GM19025 (cell line): ENCODE data around the gene SLC25A17.
"Not testable (repeated sequence)": the region's sequence is repeated elsewhere in the genome, so short reads cannot be mapped to it uniquely, and the experiment has no call there.

ENCODE experiments used
- ATAC-seq: cut with Tn5 transposase; IDR thresholded peaks from one replicate; pipeline ENCODE4 v1.9.1; 2021; ENCODE audit warnings: mild to moderate bottlenecking, low read depth, moderate library complexity; ENCODE audit not compliant: unreplicated experiment

SLC25A17 gene

DNA sequence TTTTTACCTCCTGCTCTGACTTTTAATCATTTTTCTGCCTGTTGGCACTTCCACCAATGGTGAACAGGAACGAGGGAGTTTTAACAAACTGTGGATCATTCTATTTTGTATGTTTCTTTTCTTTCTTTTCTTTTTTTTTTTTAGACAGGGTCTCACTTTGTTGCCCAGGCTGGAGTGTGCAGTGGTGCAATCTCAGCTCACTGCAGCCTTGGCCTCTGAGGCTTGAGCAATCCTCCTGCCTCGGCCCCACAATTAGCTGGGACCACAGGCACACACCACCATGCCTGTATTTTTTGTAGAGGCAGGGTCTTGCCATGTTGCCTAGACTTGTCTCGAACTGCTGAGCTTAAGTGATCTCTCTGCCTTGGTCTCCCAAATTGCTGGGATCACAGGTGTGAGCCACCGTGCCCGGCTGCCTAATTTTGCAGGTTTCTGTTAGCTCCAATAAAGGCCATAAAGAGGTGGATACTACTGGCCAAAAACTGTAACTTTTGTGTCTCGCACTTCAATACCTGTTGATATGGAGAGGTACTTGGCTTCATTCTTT, 59.8 kb downstream of the SLC25A17 start:
- ATAC-seq = no peak

DNA sequence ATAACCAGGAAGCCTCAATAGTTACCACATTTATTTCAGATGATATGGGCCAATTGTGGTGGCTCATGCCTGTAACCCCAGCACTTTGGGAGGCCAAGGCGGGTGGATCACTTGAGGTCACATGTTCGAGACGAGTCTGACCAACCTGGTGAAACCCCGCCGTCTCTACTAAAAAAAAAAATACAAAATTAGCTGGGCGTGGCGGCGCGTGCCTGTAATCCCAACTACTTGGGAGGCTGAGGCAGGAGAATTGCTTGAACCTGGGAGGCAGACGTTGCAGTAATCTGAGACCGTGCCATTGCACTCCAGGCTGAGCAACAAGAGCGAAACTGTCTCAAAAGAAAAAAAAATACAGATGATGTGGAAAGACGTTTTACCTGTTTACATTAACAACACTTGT, 60.3 kb downstream of the SLC25A17 start:
- ATAC-seq = not testable (repeated sequence)

DNA sequence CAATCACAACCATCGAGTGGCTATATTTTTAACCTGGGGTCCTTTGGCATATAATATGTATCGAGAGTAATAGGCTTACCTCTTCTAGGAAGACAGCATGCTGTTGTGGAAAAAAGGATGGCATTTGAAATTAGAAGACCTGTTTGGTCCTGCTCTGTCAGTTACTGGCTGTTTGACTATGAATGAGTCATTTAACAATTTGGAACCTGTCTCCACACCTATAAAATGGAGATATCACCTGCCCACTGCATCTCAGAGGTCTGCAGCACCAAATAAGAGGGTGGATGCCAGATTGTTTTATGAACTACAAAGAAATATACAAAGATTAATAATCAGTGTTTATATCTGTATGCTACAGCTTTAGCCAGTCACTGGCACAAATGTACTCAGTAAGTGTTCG, 60.8 kb downstream of the SLC25A17 start:
- no peak for ATAC-seq

DNA sequence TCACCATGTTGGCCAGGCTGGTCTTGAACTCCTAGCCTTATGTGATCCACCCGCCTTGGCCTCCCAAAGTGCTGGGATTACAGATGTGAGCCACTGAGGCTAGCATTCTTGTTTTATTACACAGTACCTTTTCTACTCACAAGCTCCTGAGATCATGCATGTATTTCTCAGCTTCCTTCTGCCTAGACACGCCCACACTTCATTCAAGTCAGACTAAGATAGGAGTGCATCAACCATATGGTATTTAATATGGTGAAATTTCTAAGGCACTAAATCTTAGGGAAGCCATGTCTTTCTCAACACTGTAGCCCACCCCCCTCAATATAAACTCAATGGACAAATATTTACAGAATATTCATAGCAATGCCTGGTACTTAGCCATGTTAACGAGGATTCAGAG, 62.1 kb downstream of the SLC25A17 start:
- ATAC-seq = no peak

DNA sequence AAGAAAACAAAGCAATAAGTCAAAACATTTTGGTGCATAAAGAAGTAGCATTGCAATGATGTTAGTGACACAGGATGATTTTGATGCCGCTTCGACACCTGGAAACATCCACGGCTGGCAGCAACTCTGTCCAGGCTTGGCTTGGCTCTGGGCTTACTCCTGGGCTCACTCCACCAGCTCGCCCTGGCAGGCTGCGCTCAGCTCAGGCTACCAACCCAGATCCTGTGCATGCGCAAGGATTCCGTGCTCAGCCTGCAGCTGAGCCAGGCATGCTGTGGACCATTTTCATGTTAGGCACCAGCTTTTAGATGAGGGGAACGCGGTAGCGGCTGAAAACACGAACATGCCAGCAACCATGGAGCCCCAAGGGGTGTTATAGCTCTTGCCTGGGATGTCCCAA, 66.0 kb downstream of the SLC25A17 start:
- ATAC-seq = no peak

DNA sequence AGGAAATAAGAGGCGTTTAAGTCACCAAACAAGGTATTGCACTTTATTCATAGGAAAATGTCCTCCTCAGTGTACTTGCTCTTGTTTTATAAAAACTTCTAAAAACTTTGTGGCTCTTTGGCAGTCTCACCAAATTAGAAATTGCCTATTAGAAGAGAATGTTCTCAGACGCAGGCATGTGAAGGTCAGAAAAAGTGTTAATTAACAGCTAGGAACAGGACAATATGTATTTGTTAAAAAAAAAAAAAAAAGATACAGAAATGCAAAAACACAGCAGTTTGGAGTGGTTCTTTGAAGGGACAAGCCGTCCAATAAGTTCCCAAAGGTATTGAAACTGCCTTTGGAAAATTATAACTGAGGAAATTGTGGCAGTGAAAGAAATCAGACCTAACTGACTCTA, 67.9 kb downstream of the SLC25A17 start:
- ATAC-seq = no peak

DNA sequence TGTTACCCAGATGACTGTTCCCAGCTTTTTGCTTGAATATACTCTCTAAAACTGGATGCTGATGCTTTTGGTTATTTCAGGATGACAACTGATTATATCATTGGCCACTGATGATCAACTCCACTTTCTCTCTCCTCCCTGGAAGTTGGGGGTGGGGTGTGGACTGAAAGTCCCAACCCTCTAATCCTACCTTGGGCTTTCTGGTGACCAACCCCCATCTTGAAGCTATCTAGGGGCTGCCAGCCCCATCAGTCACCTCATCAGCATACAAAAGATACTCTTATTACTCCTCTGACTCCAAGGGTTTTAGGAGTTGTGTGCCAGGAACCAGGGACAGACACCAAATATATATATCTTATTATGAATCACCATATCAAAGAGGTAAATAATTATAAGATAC, 69.3 kb downstream of the SLC25A17 start:
- ATAC-seq = no peak

DNA sequence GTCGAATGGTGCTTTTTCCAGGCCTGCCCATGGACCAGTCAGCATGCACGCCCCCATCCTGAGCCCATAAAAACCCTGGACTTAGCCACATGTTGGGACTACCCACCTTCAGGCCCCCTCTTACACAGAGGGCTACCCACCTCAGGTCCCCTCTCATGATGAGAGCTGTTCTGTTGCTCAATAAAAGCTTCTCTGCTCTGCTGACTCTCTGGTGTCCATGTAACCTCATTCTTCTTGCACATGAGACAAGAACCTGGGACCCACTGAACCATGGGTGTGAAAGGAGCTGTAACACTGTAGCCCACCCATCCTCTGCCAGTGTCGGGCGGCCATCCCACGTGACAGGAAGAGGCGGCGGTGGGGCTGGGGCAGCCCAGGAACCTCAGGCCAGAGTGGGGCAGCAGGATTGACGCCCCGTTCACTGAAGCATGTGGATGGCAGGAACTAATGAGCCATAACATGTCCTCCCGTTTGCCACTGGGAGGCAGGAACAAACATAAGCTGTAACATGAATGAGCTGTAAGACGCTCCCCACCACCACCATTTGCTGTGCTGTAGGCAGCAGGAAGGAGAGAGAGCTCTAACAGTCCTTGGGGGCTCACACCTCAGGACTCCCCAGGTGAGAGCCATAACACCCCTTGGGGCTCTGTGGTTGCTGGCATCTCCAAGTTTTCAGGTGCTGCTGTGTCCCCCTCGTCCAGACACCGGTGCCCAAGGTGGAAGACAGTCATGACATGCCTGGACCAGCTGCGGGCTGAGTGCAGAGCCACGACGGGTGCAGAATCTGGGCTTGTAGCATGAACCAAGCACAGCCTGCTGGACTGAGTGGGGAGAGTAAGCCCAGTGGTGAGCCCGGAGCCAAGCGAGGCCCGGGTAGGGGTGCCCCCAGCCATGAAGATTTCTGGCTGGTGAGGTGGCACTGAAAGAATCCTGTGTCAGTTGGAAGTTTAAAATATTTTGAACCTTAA, 70.5 kb downstream of the SLC25A17 start:
- no peak for ATAC-seq

DNA sequence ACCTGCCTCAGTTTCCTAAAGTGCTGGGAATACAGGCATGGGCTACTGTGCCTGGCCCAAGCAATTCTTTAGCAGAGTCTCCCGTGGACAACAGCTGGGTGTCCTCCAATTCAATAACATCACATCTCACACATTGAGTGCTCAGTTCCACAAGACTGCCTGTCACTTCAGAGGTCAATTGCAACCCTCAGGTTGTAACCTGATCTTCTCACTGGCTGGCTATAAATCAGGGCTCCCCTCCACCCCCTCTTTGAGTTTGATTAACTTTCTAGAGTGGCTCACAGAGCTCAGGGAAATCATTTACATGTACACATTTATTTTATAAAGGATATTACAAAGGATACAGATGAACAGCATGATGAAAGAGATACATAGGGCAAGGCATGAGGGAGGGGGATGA, 71.8 kb downstream of the SLC25A17 start:
- ATAC-seq = no peak

DNA sequence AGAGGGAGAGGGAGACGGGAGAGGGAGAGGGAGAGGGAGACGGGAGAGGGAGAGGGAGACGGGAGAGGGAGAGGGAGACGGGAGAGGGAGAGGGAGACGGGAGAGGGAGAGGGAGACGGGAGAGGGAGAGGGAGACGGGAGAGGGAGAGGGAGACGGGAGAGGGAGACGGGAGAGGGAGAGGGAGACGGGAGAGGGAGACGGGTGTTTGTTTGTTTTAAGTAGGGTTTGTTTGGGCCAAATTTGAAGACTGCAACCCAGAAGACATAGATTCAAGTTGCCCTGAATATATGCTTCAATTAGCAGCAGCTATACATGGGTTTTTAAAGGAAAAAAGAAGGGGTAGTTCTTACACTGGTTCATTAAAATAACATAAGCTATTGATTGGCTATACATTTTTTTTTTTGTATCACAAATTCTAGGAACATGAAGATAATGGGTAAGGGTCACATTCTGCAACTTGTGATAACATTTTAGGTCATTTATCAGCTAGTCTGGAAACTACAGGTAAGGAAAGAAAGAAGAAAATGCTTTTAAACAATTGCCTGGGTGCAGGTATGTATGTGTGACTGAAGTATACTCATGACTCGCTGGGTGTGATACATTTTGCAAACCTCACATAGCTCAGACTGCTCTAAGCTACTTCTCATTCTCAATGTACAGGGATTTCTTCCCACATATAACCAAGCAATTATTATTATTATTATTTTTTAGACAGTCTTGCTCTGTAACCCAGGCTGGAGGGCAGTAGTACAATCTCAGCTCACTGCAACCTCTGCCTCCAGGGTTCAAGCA, 72.5 kb downstream of the SLC25A17 start:
- ATAC-seq = no peak

DNA sequence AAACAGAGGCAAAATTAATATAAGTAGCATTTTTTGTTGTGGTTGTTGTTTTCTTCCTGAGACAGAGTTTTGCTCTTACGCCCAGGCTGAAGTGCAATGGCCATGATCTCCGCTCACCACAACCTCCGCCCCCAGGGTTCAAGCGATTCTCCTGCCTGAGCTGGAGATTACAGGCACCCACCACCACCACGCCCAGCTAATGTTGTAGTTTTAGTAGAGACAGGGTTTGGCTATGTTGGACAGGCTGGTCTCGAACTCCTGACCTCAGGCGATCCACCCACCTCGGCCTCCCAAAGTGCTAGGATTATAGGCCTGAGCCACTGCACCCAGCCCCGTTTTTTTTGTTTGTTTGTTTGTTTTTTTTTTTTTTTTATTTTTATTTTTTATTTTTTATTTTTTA, 75.4 kb downstream of the SLC25A17 start:
- no peak for ATAC-seq

DNA sequence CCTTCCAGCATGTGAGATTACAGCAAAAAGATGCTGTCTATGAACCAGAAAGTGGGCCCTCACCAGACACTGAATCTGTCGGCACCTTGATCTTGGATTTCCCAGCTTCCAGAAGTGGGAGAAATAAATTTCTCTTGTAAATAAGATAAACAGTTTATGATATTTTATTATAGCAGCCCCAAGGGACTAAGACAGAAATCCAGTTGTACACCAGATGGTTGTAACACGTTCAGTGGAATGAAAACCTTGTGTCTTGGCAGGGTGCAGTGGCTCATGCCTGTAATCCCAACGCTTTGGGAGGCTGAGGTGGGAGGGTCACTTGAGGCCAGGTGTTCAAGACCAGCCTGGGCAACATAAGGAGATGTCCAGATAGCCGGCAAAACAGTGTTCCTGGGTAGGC, 78.0 kb downstream of the SLC25A17 start:
- no peak for ATAC-seq

DNA sequence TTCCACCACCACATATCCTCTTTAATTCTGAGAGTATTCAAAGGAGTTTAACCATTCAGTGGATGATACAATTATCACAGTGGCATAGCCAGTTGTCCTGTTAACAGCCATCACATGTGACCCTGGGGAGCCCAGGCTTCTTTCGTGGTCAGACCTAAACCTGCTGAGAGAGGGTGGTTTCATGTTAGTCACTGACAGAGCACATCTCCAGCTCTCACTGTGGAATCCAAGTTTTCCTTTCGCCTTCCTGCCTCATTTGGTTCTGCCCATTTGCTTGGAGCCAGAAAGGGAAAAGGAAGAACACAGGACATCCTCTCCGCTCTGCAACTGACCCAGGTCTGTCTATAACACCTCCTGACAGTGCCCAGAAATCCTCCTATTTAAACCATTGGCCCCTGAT, 79.4 kb downstream of the SLC25A17 start:
- ATAC-seq = no peak

DNA sequence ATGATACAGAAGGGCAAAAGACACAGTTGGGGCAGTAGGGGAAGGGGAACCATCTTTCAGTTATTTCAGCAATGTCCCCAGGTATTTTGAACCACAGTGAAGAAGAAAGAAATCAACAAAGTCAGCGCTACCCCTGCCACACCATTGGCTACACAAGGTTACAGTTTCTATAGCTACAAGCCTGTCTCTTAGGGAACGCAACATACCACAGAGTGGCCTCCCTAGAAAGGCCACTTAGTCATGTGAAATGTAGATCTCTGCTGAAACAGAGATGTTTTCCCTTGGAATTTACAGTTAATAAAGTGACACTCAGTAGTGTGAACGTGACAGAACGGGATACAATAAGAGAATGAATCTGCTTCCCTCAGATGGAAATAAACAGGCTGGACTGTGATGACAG, 85.2 kb downstream of the SLC25A17 start:
- no peak for ATAC-seq

DNA sequence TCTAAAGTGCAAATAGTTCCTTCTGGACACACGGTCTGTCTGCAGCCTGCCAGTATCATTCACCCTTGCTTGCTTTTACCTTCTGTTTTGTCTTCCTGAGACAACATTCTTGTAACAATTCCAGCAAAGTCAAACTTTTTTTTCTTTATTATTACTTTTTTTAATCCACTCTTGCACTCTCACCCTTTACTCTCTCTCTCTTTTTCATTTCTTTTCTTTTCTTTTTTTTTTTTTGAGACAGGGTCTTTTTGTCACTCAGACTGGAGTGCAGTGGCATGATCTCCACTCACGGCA, 86.2 kb downstream of the SLC25A17 start:
- ATAC-seq = no peak

DNA sequence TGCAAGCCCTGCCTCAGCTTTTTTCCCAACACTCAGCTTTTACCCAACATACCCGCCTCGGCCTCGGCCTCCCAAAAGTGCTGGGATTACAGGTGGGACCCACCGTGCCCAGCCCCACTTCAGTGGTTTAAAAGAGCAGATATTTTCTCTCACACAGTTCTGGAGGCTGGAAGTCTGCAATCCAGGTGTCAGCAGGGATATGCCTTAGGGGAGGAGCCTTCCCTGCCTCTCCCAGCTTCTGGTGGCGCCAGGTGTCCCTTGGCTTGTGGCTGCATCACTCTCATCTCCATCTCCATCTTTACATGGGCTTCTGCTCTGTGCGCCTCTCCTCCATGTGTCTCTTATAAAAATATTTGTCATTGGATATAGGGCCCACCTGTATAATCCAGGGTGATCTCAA, 89.9 kb downstream of the SLC25A17 start:
- ATAC-seq = no peak

DNA sequence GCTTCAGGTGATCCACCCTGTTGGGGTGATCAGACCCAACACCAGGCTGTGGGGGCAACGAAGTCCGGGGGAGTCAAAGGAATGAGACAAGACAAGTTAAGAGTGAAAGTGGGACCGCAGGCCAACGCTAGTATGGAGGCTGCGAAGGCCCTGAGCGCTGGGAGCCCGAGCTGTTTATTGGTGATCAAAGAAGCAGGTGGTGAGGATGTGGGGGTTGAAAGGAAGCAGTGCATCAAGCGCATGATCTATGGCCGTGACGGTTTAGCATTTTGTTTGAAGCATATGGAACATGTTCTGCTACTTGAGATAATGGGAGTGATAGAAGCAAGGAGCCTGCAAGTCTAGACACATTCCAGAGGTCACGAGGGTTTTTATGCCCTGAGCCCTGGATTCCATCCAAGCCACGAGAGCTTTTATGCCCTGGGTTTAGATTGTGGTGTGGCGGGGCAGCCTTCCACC, 90.4 kb downstream of the SLC25A17 start:
- ATAC-seq = no peak

DNA sequence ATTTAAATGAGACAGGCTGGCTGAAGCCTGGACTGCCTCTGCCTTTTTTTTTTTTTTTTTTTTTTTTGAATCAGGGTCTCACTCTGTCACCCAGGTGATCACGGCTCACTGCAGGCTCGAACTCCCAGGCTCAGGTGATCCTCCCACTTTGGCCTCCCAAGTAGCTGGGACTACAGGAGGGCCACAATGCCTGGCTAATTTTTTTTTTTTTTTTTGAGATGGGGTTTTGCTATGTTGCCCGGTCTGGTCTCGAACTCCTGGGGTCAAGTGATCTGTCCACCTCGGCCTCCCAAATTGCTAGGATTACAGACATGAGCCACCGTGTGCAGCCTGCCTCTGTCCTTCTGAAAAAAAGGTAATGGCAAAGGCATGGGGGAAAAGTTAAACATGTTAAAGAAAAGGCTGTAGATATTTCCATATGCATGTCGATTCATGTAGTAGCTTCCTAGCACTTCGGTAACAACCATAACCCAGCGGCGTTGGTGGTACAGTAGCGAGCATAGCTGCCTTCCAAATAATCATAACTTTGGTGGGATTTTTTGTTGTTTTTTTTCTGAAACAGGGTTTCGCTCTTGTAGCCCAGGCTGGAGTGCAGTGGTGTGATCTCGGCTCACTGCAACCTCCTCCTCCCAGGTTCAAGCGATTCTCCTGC, 91.1 kb downstream of the SLC25A17 start:
- ATAC-seq = no peak

DNA sequence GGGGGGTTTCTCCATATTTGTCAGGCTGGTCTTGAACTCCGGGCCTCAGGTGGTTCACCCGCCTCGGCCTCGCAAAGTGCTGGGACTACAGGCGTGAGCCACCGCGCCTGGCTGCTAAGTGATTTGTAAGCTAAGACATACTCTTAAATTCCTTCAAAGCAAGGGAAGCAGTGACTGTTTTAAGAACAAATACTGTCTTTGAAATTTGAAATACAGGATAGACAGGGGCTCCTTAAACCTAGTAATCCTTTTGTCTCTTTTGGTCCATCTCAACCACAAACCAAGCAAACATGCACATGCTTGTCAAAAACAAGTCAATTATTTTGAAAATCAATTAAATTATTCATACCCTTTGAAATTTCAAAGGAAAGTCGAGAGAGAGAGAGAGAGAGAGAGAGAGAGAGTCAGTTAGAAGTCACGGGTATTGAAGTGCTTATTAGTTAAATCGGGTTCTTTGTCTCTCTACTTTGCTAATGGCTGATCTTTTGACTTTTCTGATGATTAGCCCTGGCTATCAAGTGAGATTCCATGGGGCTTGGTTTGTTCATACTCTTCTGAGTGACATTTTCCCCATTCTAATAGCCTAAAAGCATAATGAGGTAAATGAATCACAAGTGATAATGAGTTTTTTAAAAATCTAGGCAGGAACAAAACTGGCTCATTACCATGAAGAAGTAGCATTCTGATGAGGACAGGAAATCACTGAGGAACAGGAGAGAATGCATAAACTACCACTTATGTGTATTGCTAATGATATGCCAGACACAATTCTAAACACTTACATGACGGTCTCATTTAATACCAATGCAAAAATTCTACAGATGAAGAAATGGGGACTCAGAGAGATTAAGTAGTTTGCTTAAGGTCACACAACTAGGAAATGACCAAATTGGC, 91.8 kb downstream of the SLC25A17 start:
- ATAC-seq = no peak

DNA sequence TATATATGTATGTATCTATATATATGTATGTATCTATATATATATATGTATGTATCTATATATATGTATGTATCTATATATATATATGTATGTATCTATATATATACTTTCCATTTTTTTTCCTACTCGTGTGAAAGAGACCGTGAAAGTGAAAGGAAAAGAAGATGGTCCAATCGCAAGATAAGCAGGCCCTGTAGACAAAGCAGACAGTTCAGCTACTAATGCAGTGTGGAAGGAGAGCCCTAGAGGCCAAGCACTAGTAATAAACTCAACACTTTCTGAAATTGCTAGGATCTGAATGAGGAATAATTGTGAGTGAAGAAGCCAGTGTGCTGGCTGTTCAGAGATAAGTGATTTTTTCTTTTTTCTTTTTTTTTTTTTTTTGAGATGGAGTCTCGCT, 92.6 kb downstream of the SLC25A17 start:
- no peak for ATAC-seq
